ENCODE data around the gene SKAP1. TPM values are rescaled to one million over a fixed set of nuclear protein-coding genes. Genes with fewer than 3 reads are reported as not detected.

Gene SKAP1
- total and polyA plus RNA-seq, 12 donors: 3.2 to 117 (median 10.7) TPM

DNA sequence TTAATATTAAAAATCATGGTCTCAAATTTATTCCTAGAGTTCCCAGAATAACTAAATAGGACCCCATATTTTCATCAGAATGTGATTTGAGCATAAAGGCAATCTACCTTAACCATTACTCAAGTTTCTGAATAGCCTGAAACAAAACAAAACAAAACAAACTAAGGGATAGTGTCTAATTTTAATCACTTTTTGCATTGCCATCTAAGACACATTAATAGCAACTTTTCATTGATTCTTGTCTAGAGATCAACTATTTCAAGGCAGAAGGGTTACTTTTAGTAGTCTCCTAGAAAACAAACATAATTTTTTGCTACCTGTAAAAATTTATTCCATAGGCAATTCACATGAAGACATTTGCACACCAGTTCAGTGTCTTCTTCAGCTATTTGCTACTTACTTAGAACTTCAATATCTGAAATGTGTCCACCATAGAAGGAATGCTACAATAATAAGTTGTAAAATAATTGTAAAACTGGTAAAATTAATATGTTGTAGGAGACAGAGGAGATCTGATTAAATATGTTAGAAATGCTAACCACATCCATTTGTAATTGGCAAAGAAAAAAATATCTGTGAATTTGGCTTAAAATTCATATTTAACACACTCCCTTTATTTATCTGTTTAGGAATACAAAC is 94.7 kb downstream of the SKAP1 start:
- intact Hi-C loops (cut with DNase I): loop anchor here in 1 of 2 donors (5.0 kb wide), 1 partner anchor 262 kb away; no protein-coding TSS in a partner anchor
- H3K4me1 ChIP-seq (replicated peaks in 1 of 2): no peaks in the 10 kb centered on the region
- TF ChIP-seq, protein P1, sequence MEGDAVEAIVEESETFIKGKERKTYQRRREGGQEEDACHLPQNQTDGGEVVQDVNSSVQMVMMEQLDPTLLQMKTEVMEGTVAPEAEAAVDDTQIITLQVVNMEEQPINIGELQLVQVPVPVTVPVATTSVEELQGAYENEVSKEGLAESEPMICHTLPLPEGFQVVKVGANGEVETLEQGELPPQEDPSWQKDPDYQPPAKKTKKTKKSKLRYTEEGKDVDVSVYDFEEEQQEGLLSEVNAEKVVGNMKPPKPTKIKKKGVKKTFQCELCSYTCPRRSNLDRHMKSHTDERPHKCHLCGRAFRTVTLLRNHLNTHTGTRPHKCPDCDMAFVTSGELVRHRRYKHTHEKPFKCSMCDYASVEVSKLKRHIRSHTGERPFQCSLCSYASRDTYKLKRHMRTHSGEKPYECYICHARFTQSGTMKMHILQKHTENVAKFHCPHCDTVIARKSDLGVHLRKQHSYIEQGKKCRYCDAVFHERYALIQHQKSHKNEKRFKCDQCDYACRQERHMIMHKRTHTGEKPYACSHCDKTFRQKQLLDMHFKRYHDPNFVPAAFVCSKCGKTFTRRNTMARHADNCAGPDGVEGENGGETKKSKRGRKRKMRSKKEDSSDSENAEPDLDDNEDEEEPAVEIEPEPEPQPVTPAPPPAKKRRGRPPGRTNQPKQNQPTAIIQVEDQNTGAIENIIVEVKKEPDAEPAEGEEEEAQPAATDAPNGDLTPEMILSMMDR (IDR thresholded peaks at IDR 0.05): no peak

DNA sequence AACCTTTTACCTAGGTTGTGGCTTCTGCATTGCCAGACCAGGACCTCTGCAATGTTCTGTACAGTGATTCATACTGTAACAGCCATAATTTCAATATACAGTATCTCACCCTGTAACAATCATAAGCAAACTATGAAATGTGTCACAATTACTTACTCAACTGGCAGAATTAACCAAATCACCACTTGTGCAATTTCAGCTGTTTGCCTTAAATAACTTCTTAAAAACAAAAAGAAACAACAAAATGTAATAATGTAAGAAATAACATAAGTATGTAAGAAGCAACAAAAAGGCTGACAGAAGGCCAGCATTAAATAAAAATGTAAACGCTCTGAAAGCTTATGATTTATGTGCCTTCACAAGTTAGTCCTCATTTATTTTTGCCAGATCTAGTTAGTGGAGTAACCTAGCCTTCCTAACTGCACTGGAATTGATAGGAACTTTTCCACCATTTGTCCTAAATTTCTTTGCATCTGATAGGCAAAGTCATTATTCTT is 96.9 kb downstream of the SKAP1 start:
- DNase-seq: no peak
- Histone ChIP-seq H3K4me3 (no peak overlapping the region), H3K27me3 (peaks cover 8% of the 10 kb centered on the region), H3K9me3 (replicated peaks in 1 of 3) (no peaks in the 10 kb centered on the region), H3K36me3 (replicated peaks in 1 of 2) (no peaks in the 10 kb centered on the region), H3K4me1 (replicated peaks in 1 of 2) (no peaks in the 10 kb centered on the region), H3K27ac (no peak overlapping the region)
- intact Hi-C loops (cut with DNase I): no loop called here
- WGBS, 4 donors: 63 to 80% (median 74%) methylated on average over 1 of the region's 1 CpG
- TF ChIP-seq, protein P1 (IDR thresholded peaks at IDR 0.05): no peak
- no peak for TF ChIP-seq POLR2A (IDR thresholded peaks at IDR 0.05)

More for the DNA sequence above, 94.7 kb downstream of the SKAP1 start:
- no peak overlapping the region for H3K4me3 ChIP-seq
- no peaks in the 10 kb centered on the region for H3K36me3 ChIP-seq (replicated peaks in 1 of 2)
- no peak for DNase-seq
- H3K27me3 ChIP-seq: peaks cover 8% of the 10 kb centered on the region
- H3K27ac ChIP-seq: no peak overlapping the region
- H3K9me3 ChIP-seq (replicated peaks in 1 of 3): no peaks in the 10 kb centered on the region

DNA sequence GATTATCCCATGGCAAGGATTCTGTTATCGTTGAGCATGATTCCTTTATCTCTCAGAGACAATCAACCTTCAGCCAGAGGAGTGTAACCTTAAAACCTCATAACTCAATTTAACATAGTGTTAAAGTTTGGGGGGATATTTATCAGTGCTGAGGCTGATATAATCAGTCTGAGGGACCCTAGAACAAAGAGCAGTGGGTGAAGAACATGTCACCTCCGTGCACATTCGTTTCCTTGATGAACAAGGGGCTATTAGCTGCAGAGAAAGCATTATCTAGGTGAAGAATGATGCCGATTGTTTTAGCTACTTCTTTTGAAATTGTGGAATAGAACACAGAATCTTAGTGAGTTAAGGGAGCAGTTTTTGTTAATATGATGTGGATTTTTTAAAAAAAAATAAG is 99.1 kb downstream of the SKAP1 start:
- no peak for DNase-seq
- intact Hi-C loops (cut with DNase I): no loop called here
- Histone ChIP-seq H3K27ac (no peak overlapping the region), H3K9me3 (replicated peaks in 1 of 3) (no peaks in the 10 kb centered on the region), H3K4me3 (no peak overlapping the region), H3K36me3 (replicated peaks in 1 of 2) (no peaks in the 10 kb centered on the region), H3K4me1 (replicated peaks in 1 of 2) (no peaks in the 10 kb centered on the region), H3K27me3 (peaks cover 8% of the 10 kb centered on the region)
- WGBS, 4 donors: 70 to 82% (median 81%) methylated on average over 4 of the region's 4 CpGs
- TF ChIP-seq, protein P1 (IDR thresholded peaks at IDR 0.05): no peak
- no peak for TF ChIP-seq POLR2A (IDR thresholded peaks at IDR 0.05)

DNA sequence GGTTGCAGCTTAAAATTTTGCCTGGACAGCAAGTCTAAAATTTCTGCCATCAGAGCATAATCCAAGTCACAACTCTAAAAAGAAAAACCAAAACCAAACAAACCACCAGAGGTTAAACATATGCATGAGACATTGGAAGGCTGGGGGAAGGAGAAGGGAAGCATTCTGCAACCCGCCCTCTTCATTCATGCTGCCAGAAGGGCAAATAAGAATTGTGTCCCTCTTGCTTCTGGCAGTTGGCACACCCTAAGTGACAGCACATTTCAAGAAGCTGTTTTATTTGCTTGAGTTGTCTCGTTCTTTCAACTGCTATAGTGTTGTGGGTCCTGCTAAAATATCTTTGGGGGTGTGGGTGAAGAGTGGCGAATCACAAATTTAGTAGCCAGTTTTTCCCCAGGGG is 99.6 kb downstream of the SKAP1 start:
- intact Hi-C loops (cut with DNase I): no loop called here
- H3K36me3 ChIP-seq (replicated peaks in 1 of 2): no peaks in the 10 kb centered on the region
- TF ChIP-seq POLR2A (IDR thresholded peaks at IDR 0.05): no peak
- TF ChIP-seq, protein P1 (IDR thresholded peaks at IDR 0.05): no peak
- no peak overlapping the region for H3K27ac ChIP-seq
- H3K4me3 ChIP-seq: no peak overlapping the region
- H3K9me3 ChIP-seq (replicated peaks in 1 of 3): no peaks in the 10 kb centered on the region
- peaks cover 8% of the 10 kb centered on the region for H3K27me3 ChIP-seq
- no peaks in the 10 kb centered on the region for H3K4me1 ChIP-seq (replicated peaks in 1 of 2)
- no peak for DNase-seq
- WGBS, 4 donors: 76 to 84% (median 80%) methylated on average over 3 of the region's 3 CpGs
